ENCODE results near the gene FGF18. TPM values are rescaled to one million over a fixed set of nuclear protein-coding genes. Genes with fewer than 3 reads are reported as not detected.
"Not testable (repeated sequence)": the region's sequence is repeated elsewhere in the genome, so short reads cannot be mapped to it uniquely, and the experiment has no call there.

FGF18 gene
- total RNA-seq, 2 donors from 2014 or later: not detected

DNA sequence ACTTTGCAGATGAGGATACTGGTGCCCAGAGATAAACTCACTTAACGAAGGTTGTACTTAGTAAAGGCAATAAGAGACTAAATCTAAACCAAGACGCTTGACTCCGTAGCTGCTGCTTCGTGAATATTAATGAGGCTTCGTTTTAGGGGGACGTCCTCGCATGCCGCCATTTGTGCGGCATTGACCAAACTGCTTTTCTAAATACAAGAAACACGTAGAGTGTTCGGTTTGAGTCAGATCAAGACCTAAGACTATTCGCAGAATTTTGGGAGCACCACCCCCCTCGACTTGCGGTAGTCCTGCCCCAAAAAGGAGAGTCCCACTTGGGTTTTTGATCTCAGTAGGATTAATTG is 30.7 kb upstream of the FGF18 start:
- 3 to 7% methylated on average over 14 of the region's 14 CpGs for WGBS, 2 donors
- TF ChIP-seq, protein P1, sequence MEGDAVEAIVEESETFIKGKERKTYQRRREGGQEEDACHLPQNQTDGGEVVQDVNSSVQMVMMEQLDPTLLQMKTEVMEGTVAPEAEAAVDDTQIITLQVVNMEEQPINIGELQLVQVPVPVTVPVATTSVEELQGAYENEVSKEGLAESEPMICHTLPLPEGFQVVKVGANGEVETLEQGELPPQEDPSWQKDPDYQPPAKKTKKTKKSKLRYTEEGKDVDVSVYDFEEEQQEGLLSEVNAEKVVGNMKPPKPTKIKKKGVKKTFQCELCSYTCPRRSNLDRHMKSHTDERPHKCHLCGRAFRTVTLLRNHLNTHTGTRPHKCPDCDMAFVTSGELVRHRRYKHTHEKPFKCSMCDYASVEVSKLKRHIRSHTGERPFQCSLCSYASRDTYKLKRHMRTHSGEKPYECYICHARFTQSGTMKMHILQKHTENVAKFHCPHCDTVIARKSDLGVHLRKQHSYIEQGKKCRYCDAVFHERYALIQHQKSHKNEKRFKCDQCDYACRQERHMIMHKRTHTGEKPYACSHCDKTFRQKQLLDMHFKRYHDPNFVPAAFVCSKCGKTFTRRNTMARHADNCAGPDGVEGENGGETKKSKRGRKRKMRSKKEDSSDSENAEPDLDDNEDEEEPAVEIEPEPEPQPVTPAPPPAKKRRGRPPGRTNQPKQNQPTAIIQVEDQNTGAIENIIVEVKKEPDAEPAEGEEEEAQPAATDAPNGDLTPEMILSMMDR (IDR thresholded peaks at IDR 0.05): no peak
- no peak for TF ChIP-seq POLR2A (IDR thresholded peaks at IDR 0.05)
- peaks cover 29% of the 10 kb centered on the region for H3K4me1 ChIP-seq
- ATAC-seq: no peak
- H3K4me3 ChIP-seq: peak overlapping the region in 1 of 2 donors; percentile 88
- no peaks in the 10 kb centered on the region for H3K9me3 ChIP-seq
- H3K27me3 ChIP-seq: no peaks in the 10 kb centered on the region
- H3K36me3 ChIP-seq (replicated peaks in 1 of 2; ENCODE audit: insufficient read depth in 1 of 2, low read depth in 2 of 2): peaks cover 4 to 11% of the 10 kb centered on the region in 2 donors
- intact Hi-C loops (cut with DNase I): no loop called here
- peak overlapping the region in 2 of 4 donors; percentile 86 to 91 for H3K27ac ChIP-seq
- DNase-seq: no peak

DNA sequence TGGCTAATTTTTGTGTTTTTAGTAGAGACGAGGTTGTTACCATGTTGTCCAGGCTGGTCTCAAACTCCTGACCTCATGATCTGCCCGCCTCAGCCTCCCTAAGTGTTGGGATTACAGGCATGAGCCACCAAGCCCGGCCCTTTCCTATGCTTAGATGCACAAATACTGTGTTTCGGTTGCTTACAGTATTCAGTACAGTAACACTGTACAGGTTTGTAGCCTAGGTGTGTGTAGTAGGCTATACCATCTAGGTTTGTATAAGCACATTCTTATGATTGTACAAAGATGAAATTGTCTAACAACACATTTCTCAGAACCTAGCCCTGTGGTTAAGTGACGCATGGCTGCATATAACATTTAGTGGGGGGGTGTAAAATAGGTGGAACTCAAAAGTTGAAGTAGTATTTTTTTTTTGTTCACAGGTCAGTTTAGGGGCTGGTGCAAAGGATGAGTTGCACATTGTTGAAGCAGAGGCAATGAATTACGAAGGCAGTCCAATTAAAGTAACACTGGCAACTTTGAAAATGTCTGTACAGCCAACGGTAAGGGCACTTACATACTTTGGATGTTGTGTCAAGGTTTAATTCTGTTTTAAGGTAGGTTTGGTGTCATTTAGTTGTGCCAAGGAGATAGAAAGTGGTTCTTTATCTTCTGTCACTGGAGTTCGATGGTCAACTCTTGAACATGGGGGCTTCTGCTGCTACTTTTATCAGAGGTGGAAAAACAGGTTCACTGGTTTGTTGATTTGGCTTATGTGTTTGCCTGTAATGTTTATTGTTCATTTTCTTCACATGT is 28.4 kb upstream of the FGF18 start:
- ATAC-seq (no peak), DNase-seq (no peak)
- intact Hi-C loops (cut with DNase I): no loop called here
- peaks cover 29% of the 10 kb centered on the region for H3K4me1 ChIP-seq
- no peak for TF ChIP-seq POLR2A (IDR thresholded peaks at IDR 0.05)
- TF ChIP-seq, protein P1 (IDR thresholded peaks at IDR 0.05): no peak
- WGBS, 2 donors: 60 to 74% methylated on average over 8 of the region's 8 CpGs
- peaks cover 4 to 18% of the 10 kb centered on the region in 2 donors for H3K36me3 ChIP-seq (replicated peaks in 1 of 2; ENCODE audit: insufficient read depth in 1 of 2, low read depth in 2 of 2)
- no peak overlapping the region for H3K4me3 ChIP-seq
- no peak overlapping the region for H3K27ac ChIP-seq
- H3K9me3 ChIP-seq: no peaks in the 10 kb centered on the region
- H3K27me3 ChIP-seq: no peaks in the 10 kb centered on the region

DNA sequence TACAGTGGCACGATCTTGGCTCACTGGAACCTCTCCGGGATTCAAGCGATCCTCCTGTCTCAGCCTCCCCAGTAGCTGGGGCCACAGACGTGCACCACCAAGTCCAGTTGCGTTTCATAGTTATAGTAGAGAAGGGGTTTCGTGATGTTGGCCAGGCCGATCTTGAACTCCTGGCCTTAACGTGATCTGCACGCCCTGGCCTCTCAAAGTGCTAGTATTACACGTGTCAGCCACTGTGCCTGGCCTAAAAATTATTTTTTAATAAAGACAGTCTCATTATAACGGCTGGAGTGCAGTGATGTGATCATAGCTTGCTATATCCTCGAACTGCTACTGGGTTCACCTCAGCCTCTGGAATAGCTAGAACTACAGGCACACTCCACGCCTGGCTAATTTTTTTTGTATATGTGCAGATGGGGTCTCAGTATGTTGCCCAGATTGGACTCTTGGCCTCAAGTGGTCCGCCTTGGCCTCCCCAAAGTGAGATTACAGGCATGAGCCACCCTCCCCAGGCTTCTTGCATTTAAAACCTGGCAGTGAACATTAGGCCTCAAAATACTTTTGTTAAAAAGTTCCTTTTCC is 27.4 kb upstream of the FGF18 start:
- no peaks in the 10 kb centered on the region for H3K9me3 ChIP-seq
- WGBS, 2 donors: 85 to 88% methylated on average over 11 to 14 of the region's 14 CpGs
- ATAC-seq: no peak
- TF ChIP-seq POLR2A (IDR thresholded peaks at IDR 0.05): no peak
- intact Hi-C loops (cut with DNase I): no loop called here
- H3K27ac ChIP-seq: no peak overlapping the region
- no peak overlapping the region for H3K4me3 ChIP-seq
- DNase-seq: no peak
- H3K36me3 ChIP-seq (replicated peaks in 1 of 2; ENCODE audit: insufficient read depth in 1 of 2, low read depth in 2 of 2): peaks cover 10 to 18% of the 10 kb centered on the region in 2 donors
- peaks cover 22% of the 10 kb centered on the region for H3K4me1 ChIP-seq
- no peaks in the 10 kb centered on the region for H3K27me3 ChIP-seq

DNA sequence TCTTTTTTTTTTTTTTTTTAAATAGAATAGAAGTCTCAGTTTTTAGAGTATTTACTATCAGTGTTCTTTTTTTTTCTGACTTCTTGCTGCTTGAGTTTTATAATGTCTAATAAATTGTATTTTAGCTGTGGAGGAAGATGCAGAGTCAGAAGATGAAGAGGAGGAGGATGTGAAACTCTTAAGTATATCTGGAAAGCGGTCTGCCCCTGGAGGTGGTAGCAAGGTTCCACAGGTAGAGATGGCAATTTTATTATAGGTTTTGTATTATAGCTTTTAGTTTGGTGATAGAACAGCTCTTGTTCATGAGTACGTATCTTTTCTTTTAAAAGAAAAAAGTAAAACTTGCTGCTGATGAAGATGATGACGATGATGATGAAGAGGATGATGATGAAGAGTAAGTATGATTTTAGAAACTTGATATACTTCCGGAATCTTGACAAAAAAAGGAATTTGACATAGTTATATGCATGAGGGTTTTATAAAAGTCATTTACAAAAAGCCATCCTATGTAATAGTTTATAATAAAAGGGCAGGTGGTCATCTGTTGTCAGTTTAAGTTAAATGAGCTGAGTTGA is 26.8 kb upstream of the FGF18 start:
- Histone ChIP-seq H3K27ac (no peak overlapping the region), H3K4me3 (no peak overlapping the region), H3K36me3 (replicated peaks in 1 of 2; ENCODE audit: insufficient read depth in 1 of 2, low read depth in 2 of 2) (peaks cover 13 to 18% of the 10 kb centered on the region in 2 donors), H3K4me1 (peaks cover 22% of the 10 kb centered on the region), H3K27me3 (no peaks in the 10 kb centered on the region), H3K9me3 (no peaks in the 10 kb centered on the region)
- intact Hi-C loops (cut with DNase I): no loop called here
- ATAC-seq (no peak), DNase-seq (no peak)
- TF ChIP-seq POLR2A (IDR thresholded peaks at IDR 0.05): no peak
- TF ChIP-seq, protein P1 (IDR thresholded peaks at IDR 0.05): no peak
- 83 to 95% methylated on average over 4 of the region's 4 CpGs for WGBS, 2 donors

DNA sequence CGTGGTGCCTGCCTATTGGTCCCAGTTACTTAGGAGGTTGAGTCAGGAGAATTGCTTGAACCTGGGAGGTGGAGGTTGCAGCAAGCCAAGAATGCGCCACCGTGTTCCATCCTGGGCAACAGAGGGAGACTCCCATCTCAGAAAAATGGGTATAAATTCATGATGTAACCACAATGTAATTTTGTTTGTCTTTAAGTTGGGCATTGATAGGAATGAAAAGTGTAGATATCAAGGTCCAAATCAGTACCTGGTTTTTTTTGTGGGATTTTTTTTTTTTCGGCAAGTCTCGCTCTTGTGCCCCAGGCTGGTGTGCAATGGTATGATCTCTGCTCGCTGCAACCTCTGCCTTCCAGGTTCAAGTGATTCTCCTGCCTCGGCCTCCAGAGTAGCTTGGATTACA is 24.4 kb upstream of the FGF18 start:
- intact Hi-C loops (cut with DNase I): no loop called here
- H3K27me3 ChIP-seq: no peaks in the 10 kb centered on the region
- WGBS, 2 donors: 96 to 98% methylated on average over 7 of the region's 7 CpGs

DNA sequence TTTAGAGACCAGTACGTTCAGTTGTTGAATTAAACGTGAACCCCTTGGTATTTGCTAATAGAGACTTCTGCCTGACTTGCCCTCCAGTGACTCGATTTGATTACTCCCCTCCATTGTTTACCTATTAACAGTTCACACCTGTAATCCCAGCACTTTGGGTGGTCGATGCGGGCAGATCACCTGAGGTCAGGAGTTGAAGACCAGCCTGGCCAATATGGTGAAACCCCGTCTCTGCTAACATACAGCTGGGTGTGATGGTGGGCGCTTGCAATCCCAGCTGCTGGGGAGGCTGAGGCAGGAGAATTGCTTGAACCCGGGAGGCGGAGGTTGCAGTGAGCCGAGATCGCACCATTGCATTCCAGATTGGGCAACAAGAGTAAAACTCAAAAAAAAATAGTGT is 22.9 kb upstream of the FGF18 start:
- intact Hi-C loops (cut with DNase I); H3K4me1 ChIP-seq; H3K4me3 ChIP-seq; ATAC-seq; H3K9me3 ChIP-seq; DNase-seq; H3K27ac ChIP-seq; H3K27me3 ChIP-seq: not testable (repeated sequence)
- WGBS, 2 donors: 79 to 86% methylated on average over 11 of the region's 11 CpGs
- peaks cover 27 to 28% of the 10 kb centered on the region in 2 donors for H3K36me3 ChIP-seq (replicated peaks in 1 of 2; ENCODE audit: insufficient read depth in 1 of 2, low read depth in 2 of 2)

More for the DNA sequence above, 24.4 kb upstream of the FGF18 start:
- H3K9me3 ChIP-seq: no peaks in the 10 kb centered on the region
- no peak for TF ChIP-seq POLR2A (IDR thresholded peaks at IDR 0.05)
- TF ChIP-seq, protein P1 (IDR thresholded peaks at IDR 0.05): no peak
- ATAC-seq (no peak), DNase-seq (no peak)
- peaks cover 13 to 19% of the 10 kb centered on the region in 2 donors for H3K36me3 ChIP-seq (replicated peaks in 1 of 2; ENCODE audit: insufficient read depth in 1 of 2, low read depth in 2 of 2)
- H3K27ac ChIP-seq: no peak overlapping the region
- no peak overlapping the region for H3K4me3 ChIP-seq
- peaks cover 16% of the 10 kb centered on the region for H3K4me1 ChIP-seq
